HCT116 (cell line): ENCODE data around the gene CDYL.

ENCODE experiments used
- CTCF ChIP-seq, 3 experiments: fragments of 200-600 bp in 1 of 3; sonication (generic) in 1 of 3; IDR thresholded peaks in 2 of 3; conservative IDR thresholded peaks in 1 of 3; 2 replicates each; pipeline ENCODE4 v1.5.1; 2012 to 2017; ENCODE audit warnings: low read depth in 2 of 3, low read length in 2 of 3, antibody characterized with exemption in 1 of 3, borderline replicate concordance in 1 of 3, control low read depth in 1 of 3, mild to moderate bottlenecking in 1 of 3, mixed read lengths in 1 of 3, mixed run types in 1 of 3, moderate library complexity in 1 of 3; ENCODE audit not compliant: insufficient read depth in 1 of 3
- FOSL1 ChIP-seq: IDR thresholded peaks from 2 replicates; pipeline ENCODE4 v1.6.1; 2012; ENCODE audit warnings: low read depth
- POLR2A ChIP-seq: IDR thresholded peaks from 2 replicates; pipeline ENCODE4 v1.7.0; 2011; ENCODE audit warnings: borderline replicate concordance; ENCODE audit not compliant: insufficient read depth, insufficient read length; ENCODE audit errors: extremely low read depth
- POLR2AphosphoS5 ChIP-seq: IDR thresholded peaks from 2 replicates; pipeline ENCODE4 v1.6.1; 2011; ENCODE audit warnings: mild to moderate bottlenecking, low read depth, low read length, moderate library complexity
- SP1 ChIP-seq: IDR thresholded peaks from 2 replicates; pipeline ENCODE4 v1.6.1; 2012; ENCODE audit warnings: low read depth
- YY1 ChIP-seq: IDR thresholded peaks from 2 replicates; pipeline ENCODE4 v1.6.1; 2011; ENCODE audit warnings: low read length, low read depth, moderate library complexity, mild to moderate bottlenecking; ENCODE audit not compliant: insufficient replicate concordance; ENCODE audit errors: extremely low read depth

GRCh38 chr6:4997862-4998261 lies 221.7 kb downstream of the CDYL start:
- TF ChIP-seq YY1: no peak
- TF ChIP-seq CTCF (IDR thresholded peaks at IDR 0.05 in 2 of 3, conservative IDR thresholded peaks at IDR 0.05 in 1 of 3; ENCODE audit: borderline replicate concordance in 1 of 3, insufficient read depth in 1 of 3, low read depth in 2 of 3, low read length in 2 of 3): no peak
- TF ChIP-seq POLR2AphosphoS5: no peak
- TF ChIP-seq SP1: no peak
- no peak for TF ChIP-seq POLR2A
- no peak for TF ChIP-seq FOSL1
